KMS-11 (cell line): Measurements from ENCODE around the gene MYO9B.

Source experiments
- H2AFZ ChIP-seq: fragments of 200-600 bp; sonication (generic); 2 replicates; pipeline ENCODE4 v1.6.1; 2016; ENCODE audit warnings: antibody characterized with exemption, mixed run types, low read depth
- H3K27ac ChIP-seq: fragments of 200-600 bp; sonication (generic); 2 replicates; pipeline ENCODE4 v1.6.1; 2016; ENCODE audit warnings: mild to moderate bottlenecking, mixed run types
- H3K27me3 ChIP-seq: fragments of 200-600 bp; sonication (generic); 2 replicates; pipeline ENCODE4 v1.6.1; 2017; ENCODE audit warnings: mild to moderate bottlenecking, low read depth, mixed run types, moderate library complexity; ENCODE audit not compliant: insufficient read depth
- H3K36me3 ChIP-seq: fragments of 200-600 bp; sonication (generic); 2 replicates; pipeline ENCODE4 v1.6.1; 2017; ENCODE audit warnings: mild to moderate bottlenecking, mixed run types; ENCODE audit not compliant: insufficient read depth
- H3K4me1 ChIP-seq: fragments of 200-600 bp; sonication (generic); 2 replicates; pipeline ENCODE4 v1.6.1; 2016; ENCODE audit warnings: mild to moderate bottlenecking, low read depth, mixed run types; ENCODE audit not compliant: poor library complexity, severe bottlenecking
- H3K4me2 ChIP-seq: fragments of 200-600 bp; sonication (generic); 2 replicates; pipeline ENCODE4 v1.7.0; 2016; ENCODE audit warnings: mild to moderate bottlenecking, mixed run types
- H3K4me3 ChIP-seq: fragments of 200-600 bp; sonication (generic); IDR thresholded peaks from 2 replicates; pipeline ENCODE4 v1.6.1; 2017; ENCODE audit warnings: low read depth, low read length, mixed read lengths; ENCODE audit not compliant: insufficient read depth
- H3K79me2 ChIP-seq: fragments of 200-600 bp; sonication (generic); 2 replicates; pipeline ENCODE4 v1.6.1; 2016; ENCODE audit warnings: low read depth, mixed run types; ENCODE audit not compliant: insufficient read depth
- H3K9ac ChIP-seq: fragments of 200-600 bp; sonication (generic); 2 replicates; pipeline ENCODE4 v1.6.1; 2016; ENCODE audit warnings: mild to moderate bottlenecking, mixed run types
- H4K20me1 ChIP-seq: fragments of 200-600 bp; sonication (generic); 2 replicates; pipeline ENCODE4 v1.6.1; 2016; ENCODE audit warnings: mild to moderate bottlenecking, mixed run types; ENCODE audit not compliant: insufficient read depth
- CTCF ChIP-seq: fragments of 200-600 bp; sonication (generic); conservative IDR thresholded peaks from 2 replicates; pipeline ENCODE4 v1.6.1; 2017; ENCODE audit warnings: low read depth, mild to moderate bottlenecking, antibody characterized with exemption, low read length, moderate library complexity, mixed read lengths

The MYO9B gene

GRCh38 chr19:17145546-17146497 lies 70.2 kb downstream of the MYO9B start:
- H3K4me3 ChIP-seq, result no peak overlapping the region
- H3K27me3 ChIP-seq, result no peaks in the 10 kb centered on the region
- no peak for TF ChIP-seq CTCF

GRCh38 chr19:17148130-17148529 lies 72.6 kb downstream of the MYO9B start:
- Histone ChIP-seq H3K36me3 (no peaks in the 10 kb centered on the region), H2AFZ (no peak overlapping the region), H4K20me1 (no peaks in the 10 kb centered on the region), H3K27me3 (no peaks in the 10 kb centered on the region), H3K9ac (no peak overlapping the region), H3K27ac (no peak overlapping the region), H3K4me1 (no peaks in the 10 kb centered on the region), H3K4me3 (no peak overlapping the region), H3K79me2 (no peaks in the 10 kb centered on the region), H3K4me2 (no peak overlapping the region)
- TF ChIP-seq CTCF, result no peak

More at GRCh38 chr19:17145546-17146497, 70.2 kb downstream of the MYO9B start:
- Histone ChIP-seq H3K4me1 (no peaks in the 10 kb centered on the region), H4K20me1 (no peaks in the 10 kb centered on the region), H3K36me3 (no peaks in the 10 kb centered on the region), H2AFZ (no peak overlapping the region), H3K79me2 (no peaks in the 10 kb centered on the region), H3K27ac (no peak overlapping the region), H3K4me2 (no peak overlapping the region), H3K9ac (no peak overlapping the region)

- no peaks in the 10 kb centered on the region for H3K4me1 ChIP-seq
- no peaks in the 10 kb centered on the region for H4K20me1 ChIP-seq
- no peak overlapping the region for H3K4me2 ChIP-seq
- H3K27ac ChIP-seq, result no peak overlapping the region
- no peak overlapping the region for H3K4me3 ChIP-seq
- no peaks in the 10 kb centered on the region for H3K36me3 ChIP-seq
- H3K9ac ChIP-seq, result no peak overlapping the region
- no peaks in the 10 kb centered on the region for H3K79me2 ChIP-seq
- H2AFZ ChIP-seq, result no peak overlapping the region
- no peaks in the 10 kb centered on the region for H3K27me3 ChIP-seq
- no peak for TF ChIP-seq CTCF
These were observed 74.0 kb downstream of the MYO9B start for GRCh38 chr19:17149393-17150135.

GRCh38 chr19:17153996-17154395 lies 78.4 kb downstream of the MYO9B start:
- no peaks in the 10 kb centered on the region for H3K79me2 ChIP-seq
- no peak overlapping the region for H3K9ac ChIP-seq
- no peak overlapping the region for H2AFZ ChIP-seq
- no peak for TF ChIP-seq CTCF
- H3K36me3 ChIP-seq, result no peaks in the 10 kb centered on the region
- no peaks in the 10 kb centered on the region for H3K4me1 ChIP-seq
- no peak overlapping the region for H3K4me3 ChIP-seq
- H4K20me1 ChIP-seq, result no peaks in the 10 kb centered on the region
- H3K27ac ChIP-seq, result no peak overlapping the region
- H3K4me2 ChIP-seq, result no peak overlapping the region
- no peaks in the 10 kb centered on the region for H3K27me3 ChIP-seq
